GM08714 (cell line): ENCODE measurements around the gene PLXNA4.

Experiments used
- H3K4me3 ChIP-seq: fragments of 200-500 bp; sonication (Bioruptor generic); 2 replicates; pipeline ENCODE4 v1.5.1; 2014; ENCODE audit warnings: mild to moderate bottlenecking, low read length, inconsistent platforms
- ZNF274 ChIP-seq: IDR thresholded peaks from 2 replicates; pipeline ENCODE4 v1.6.1; 2012; ENCODE audit warnings: mild to moderate bottlenecking, low read depth, low read length

The PLXNA4 gene

DNA sequence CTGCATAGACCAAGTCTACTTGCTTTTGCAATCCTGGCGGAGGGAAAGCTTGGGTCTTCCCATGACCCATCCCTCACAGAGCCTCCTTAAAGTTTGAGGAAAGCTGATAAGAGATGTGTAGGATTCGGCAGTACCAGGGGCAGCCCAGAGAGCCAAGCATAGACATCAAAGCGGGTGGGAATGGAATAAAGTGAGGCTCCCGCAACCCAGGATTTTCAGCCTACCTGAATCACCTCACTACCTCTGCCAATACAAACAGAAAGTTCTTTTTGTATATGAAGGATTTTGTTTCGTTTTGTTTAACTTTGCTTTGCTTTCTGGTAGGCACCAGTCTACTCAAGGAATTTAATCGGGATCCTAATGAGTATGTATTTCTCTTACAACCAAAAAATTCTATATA is 451.7 kb downstream of the PLXNA4 start:
- no peak overlapping the region for H3K4me3 ChIP-seq
- no peak for TF ChIP-seq ZNF274

DNA sequence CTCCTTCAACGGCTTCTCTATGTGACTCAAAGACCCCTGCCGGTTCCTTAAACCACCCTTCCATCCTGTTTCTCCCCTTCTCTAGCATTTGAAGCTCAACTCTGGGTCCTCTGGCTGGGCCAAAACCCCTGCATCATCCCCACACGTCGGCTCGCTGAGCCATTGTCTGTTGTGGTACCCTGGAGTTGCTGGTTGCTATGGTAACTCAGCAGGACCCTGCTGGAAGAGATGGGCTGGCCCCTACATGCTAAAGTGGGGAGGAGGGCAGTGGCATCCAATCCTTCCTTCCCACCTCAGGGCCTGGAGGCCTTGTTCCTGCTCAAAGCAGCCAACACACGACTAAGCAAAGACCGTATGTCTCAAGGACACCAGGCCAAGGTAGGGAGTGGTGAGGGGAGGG is 452.5 kb downstream of the PLXNA4 start:
- TF ChIP-seq ZNF274 = no peak
- H3K4me3 ChIP-seq = no peak overlapping the region

DNA sequence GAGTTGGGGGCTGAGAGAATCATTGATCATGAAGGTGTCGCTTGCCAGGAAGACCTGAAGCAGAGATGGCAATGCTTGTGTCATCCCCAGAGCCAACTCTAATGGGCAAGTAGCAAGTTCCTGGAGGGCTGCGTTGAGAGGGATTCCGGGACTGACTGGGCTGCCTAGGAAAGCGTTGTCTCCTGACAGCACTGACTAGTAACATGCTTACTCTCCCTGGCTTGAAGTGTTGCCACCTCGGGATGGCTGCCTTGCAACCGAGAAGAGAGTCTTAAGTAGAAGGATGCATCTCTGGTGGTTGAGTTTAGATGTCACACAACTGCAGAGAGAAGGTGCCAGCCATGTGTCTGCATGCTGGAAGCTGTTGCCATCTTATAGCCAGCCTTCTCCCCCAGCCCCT is 453.4 kb downstream of the PLXNA4 start:
- no peak overlapping the region for H3K4me3 ChIP-seq
- no peak for TF ChIP-seq ZNF274

DNA sequence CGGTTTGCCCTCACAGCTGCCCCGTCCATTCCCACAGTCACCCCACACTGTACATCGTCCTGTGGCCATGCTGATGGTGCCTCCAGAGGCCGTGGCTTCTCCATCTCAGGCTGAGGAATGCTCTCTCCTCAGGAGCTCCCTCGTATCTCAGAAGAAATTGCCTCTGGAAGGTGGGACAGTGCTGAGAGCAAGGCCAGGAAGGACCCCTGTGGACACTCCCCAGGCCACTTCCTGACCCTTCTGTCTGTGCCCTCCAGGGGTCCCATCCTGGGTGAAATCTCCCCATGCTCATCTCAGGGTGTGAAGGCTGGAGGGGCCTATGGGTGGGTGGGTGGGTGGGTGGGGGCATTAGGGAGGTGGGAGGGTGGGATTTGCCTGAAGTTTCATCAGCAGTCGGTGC is 454.3 kb downstream of the PLXNA4 start:
- H3K4me3 ChIP-seq = no peak overlapping the region
- TF ChIP-seq ZNF274 = no peak

DNA sequence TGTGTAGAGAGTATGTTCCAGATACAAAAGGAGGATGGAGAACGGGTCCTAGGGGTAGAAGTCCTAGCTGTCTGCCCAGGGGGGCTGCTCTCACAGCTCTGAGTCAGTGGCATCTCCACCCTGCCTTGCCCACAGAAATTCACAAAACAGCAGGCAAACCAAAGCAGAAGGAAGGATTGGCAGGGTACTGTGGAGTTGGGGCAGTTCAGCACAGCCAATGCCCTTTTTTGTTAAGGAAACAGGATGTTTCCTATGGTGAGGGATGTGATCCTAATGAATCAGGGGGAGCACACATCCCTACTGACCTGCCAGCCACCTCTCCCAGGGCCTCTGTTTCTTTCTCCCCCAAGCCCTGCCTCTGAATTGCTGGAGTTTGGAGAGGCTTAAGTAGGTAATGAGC is 457.6 kb downstream of the PLXNA4 start:
- H3K4me3 ChIP-seq = no peak overlapping the region
- no peak for TF ChIP-seq ZNF274

DNA sequence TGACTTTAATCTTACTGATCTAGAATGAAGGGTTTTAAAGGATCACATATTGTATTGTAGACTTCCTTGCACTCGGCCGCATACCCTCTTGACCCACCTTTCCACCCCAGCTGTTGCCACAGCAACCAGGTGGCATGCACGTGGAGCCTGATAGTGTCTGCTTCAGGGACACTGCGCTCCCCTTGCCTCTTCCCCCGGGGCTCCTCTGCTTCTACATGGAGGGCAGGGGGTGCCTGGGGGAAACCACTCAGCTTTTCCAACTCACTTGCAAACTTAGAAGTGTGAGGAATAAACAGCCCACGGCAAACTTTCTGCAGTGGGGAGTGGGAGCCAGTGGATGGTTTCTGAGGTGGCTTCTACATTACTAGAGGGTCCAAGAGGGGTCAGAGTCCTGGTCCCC is 458.6 kb downstream of the PLXNA4 start:
- H3K4me3 ChIP-seq = no peak overlapping the region
- TF ChIP-seq ZNF274 = no peak

DNA sequence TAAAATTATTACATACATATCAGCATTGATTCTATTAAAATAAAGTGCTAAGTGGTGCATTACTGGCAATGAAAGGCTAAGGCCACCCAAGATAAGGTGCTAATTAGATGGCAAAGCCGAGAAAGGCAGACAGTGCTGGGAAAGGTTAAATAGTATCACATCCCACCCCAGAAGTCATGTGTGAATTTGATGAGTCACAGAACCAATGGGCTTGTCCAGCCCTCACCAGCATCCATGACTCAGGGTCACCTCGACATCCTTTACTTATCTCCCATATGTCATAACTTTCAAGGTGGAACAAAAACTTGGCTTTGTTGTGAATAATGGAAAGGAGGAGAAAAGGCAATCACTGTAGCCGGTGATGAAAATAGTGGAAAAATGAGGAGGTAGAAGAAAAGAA is 459.1 kb downstream of the PLXNA4 start:
- H3K4me3 ChIP-seq = no peak overlapping the region
- no peak for TF ChIP-seq ZNF274

DNA sequence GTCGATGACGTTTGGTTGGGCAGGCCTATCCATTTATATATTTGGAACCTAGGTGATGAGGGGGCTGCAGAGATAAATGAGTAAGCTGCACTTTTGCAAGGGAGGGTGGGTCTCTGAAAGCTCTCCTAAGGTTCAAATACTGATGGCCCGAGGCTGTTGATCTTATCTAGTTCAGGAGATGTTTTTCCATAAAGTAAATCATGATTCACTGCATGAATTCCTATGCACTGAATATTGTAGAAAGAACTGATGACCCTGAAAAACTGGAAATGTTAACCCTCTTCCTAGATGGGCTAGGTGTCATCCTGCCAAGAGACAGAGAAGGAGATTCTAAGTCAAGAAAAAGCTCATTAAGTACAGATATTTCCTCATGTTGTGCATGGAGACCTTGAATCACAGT is 459.9 kb downstream of the PLXNA4 start:
- no peak for TF ChIP-seq ZNF274

DNA sequence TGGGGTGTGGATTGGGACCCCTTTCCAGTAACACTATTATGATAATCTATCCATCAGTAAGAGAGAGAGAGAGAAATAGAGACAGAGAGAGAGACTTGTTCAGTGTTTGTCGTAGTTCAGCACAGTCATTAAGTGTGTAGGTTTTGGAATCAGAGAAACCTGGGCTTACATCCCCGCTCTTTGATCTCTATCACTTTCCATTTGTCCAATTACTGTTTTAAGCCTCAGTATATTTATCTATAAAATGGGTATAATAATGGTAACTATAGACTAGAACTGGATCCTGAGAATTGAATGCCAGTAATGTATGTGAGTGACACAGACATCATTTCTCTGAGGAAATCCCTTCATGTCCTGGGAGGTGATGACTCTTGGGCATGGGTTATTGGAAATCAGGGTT is 460.5 kb downstream of the PLXNA4 start:
- no peak for TF ChIP-seq ZNF274

More for the DNA sequence above, 459.9 kb downstream of the PLXNA4 start:
- H3K4me3 ChIP-seq = no peak overlapping the region

DNA sequence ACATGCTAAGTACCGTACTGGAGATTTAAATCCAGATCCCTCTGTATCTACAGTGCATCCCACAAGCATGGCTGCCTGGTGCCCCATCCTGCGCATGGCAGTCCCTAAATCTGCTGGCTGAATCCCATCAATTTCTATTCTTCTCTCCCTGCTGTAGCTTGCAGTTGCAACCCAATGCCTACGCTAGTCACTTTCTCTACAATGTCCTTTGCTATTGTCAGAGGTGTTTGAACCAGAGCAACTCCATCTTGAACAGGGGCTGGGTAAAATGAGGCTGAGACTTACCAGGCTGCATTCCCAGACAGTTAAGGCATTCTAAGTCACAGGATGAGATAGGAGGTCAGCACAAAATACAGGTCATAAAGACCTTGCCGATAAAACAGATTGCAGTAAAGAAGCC is 461.2 kb downstream of the PLXNA4 start:
- no peak overlapping the region for H3K4me3 ChIP-seq
- TF ChIP-seq ZNF274 = no peak

More for the DNA sequence above, 460.5 kb downstream of the PLXNA4 start:
- no peak overlapping the region for H3K4me3 ChIP-seq

DNA sequence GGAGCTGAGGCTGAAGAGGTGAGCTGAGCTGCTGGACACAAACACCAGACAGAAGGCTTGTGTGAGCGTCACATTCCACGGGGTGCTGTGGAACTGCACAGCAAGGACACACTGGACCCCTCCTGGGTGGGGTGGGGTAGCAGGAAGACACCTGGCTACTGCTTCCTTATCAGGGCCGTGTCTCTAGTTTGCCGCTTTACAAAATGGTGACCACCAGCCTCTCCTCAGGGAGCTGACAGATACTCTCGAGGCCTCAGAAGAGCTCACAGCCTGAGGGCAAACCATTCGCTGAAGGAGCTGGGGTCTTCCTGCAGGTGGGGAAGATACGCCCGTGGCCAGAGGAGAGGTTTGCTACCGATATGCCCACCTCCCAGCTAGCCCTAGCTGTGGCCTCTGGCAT is 461.9 kb downstream of the PLXNA4 start:
- no peak overlapping the region for H3K4me3 ChIP-seq
- TF ChIP-seq ZNF274 = no peak

DNA sequence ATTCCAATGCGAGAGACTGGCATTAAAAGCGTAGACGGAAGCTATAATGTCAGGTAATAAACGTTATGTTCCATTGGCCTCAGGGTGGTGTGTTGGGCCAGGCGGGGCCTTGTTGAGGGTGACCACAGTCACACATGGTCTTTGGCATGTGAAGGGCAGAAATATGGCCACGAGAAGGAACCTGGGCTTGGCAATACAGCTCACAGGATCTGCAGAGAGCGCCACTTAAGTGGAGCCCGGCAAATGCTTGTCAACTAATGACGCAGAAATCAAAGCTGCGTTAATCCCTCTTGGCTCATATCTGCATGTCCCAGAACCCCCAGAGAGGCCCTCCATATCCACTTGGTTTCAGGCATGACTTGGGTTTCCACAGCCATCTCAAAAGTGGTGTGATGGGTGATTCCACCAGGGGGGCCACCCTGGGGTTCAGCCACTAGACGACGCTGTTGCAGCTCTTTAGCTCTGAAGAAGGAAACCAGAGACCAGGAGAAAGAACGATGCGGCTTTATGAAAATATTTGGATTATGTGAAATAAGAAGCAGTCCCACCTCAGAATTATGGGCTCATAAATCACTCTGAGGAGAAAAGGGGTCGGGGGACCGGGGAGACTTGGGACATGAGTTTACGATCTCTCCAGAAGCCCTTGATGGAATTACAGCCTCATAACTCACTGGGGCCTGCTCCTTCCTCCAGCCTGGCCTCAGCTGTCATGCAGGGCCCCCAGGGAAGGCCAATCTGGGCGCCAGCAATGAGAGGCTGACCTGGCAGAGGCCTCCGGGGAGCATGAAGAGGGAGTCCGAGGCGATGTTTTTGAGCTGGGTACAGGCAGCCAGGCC is 462.5 kb downstream of the PLXNA4 start:
- no peak overlapping the region for H3K4me3 ChIP-seq
- TF ChIP-seq ZNF274 = no peak

DNA sequence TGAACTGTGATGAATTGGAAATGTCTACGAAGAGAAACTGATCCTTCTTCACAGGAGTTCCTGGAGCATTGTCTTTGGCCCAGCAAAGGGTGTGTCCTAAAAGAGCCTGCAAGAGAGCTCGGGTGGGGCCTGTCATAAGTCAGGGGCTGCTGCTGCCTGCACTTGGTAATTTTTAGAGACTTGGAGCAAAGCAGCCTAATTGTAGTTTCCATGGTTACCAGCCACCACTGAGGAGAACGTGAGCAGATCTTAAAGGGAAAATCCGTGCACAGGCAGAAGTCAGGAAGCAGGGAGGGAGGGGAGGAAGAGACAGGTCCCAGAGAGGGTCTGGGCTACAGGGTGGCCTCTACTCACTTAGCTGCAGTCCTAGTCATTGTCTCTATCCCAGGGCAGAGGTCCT is 463.6 kb downstream of the PLXNA4 start:
- no peak overlapping the region for H3K4me3 ChIP-seq
- TF ChIP-seq ZNF274 = no peak

DNA sequence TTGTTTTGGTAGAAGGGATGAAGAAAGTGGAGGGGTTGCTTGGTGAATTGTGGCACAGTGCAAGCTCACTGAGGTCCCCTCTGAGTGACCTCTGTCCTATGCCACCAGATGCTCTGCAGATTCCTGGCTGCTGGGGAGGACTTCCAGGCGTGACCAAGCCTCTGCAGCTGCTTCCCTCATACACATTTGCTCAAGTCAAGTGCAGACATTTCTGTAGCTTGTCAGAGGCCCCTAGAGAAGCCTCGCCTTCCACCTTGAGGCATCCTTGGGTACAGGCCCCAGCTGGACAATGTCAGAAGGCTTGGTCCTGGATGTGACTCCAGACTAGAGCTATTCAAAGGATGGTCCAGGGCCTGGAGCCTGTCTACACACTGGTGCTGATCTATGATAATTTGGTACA is 464.2 kb downstream of the PLXNA4 start:
- no peak for TF ChIP-seq ZNF274

DNA sequence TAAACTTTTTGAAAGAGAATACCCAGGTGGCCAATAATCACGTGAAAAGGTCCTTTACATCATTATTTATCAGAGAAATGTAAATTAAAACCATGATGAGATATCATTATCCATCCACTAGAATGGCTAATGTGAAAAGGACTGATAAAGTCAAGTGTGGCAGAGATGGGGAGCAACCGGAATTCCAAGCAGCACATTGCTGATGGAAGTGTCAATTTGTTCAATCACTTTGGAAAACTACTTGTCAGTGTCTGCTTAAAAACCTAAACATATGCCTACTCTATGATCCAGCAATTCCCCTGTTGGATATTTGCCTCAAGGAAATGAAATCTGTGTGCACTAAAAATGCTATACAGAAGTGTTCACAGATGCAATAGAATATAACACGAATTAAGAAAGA is 465.6 kb downstream of the PLXNA4 start:
- no peak overlapping the region for H3K4me3 ChIP-seq
- TF ChIP-seq ZNF274 = no peak

More for the DNA sequence above, 464.2 kb downstream of the PLXNA4 start:
- no peak overlapping the region for H3K4me3 ChIP-seq

DNA sequence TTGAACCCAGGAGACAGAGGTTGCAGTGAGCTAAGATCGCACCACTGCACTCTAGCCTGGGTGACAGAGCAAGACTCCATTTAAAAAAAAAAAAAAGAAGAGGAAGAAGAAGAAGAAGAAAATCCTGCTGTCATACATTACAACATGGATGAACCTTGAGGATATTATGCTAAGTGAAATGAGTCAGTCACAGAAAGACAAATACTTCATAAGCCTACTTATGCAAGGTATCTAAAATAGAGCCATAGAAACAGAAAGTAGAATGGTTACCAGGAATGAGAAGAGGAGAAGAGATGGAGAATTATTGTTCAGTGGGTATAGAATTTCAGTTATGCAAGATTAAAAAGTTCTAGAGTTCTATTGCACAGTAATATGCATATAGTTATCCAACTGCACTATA is 466.5 kb downstream of the PLXNA4 start:
- H3K4me3 ChIP-seq = no peak overlapping the region
- TF ChIP-seq ZNF274 = no peak

DNA sequence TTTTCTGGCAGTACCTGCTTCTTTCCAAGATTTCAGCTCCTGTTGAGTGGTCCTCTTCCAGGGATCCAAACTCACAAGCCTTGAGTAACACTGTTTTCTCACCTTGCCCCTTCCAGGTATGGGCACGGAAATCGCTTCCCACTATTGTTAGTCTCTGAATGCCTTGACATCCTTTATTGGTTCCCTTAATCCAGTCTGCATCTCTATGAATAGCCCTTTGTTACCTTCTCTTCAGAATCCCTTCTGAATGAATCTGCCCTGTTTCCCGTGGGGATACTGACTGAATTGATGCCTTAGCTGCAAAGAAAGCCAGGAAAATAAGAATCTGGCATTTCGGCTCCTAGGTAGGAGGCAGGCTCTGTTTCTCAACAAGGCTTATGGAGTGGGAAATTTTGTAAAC is 467.7 kb downstream of the PLXNA4 start:
- no peak for TF ChIP-seq ZNF274
- no peak overlapping the region for H3K4me3 ChIP-seq
